ENCODE measurements around the gene CEP170B.

GRCh38 chr14:104881369-104881979, 16.4 kb downstream of the CEP170B start:
- TF ChIP-seq EP300 (IDR thresholded peaks at IDR 0.05) (no peak), CTCF (IDR thresholded peaks at IDR 0.05) (no peak), POLR2A (IDR thresholded peaks at IDR 0.05; ENCODE audit: low read length) (no peak)
